Stomach (tissue), 4 donors: ENCODE results near the gene IFIH1.

Experiments used
- CTCF ChIP-seq, 7 experiments: fragments of 450-650 bp in 4 of 7; fragments of 200-600 bp in 3 of 7; sonication (generic) in 3 of 7; IDR thresholded peaks; one replicate each; pipeline ENCODE4 v1.5.1; 2016 to 2019; ENCODE audit warnings: antibody characterized with exemption in 7 of 7, control low read depth in 2 of 7, mild to moderate bottlenecking in 1 of 7
- POLR2A ChIP-seq, 4 donors: fragments of 450-650 bp; IDR thresholded peaks; one replicate each; pipeline ENCODE4 v1.6.1; 2016; ENCODE audit warnings: antibody characterized with exemption in 4 of 4, control low read depth in 2 of 4, mild to moderate bottlenecking in 1 of 4, moderate library complexity in 1 of 4

GRCh38 chr2:162233197-162233596, 85.3 kb downstream of the IFIH1 start:
- no peak for TF ChIP-seq CTCF (IDR thresholded peaks at IDR 0.05)
- no peak for TF ChIP-seq POLR2A (IDR thresholded peaks at IDR 0.05)
